ENCODE data around the gene MOB2.

Gene MOB2

DNA sequence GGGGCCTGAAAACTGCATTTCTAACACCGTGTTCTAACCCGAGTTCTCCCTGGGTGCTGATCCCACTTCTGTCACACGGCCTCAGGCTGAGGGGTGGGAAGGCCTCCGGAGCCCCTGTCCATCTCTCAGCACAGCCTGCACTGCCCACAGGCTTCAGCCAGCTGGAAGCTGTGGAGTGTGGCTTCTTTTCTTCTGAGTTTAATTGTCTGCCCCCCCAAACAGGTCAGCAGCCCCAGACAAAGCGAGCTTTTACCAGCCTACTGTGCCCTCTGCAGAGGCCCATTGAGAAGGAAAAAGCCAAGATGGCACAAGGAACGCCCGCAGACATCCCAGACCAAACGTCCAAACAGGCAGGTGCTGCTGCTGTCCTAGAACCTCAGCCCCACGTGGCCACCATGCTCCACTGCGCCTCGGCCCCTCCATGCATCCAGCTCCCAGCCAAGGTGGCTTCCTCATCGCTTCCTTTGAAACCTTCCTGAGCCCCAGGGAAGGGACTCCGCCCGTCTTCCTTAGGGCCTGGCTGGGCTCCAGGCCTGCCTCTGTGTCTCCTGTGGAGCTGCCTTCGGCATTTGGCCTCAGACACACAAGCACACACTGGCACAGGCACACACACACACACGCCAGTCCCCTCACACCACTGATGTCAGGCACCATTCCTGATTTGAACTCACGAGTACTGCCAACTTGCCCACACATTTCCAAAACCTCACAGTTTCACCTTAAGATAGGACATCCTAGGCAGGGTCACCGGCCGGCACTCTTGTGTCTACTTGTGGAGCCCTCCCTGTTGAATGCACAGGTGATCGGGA is 1.7 kb downstream of the MOB2 start:
- DNase-seq = no peak

DNA sequence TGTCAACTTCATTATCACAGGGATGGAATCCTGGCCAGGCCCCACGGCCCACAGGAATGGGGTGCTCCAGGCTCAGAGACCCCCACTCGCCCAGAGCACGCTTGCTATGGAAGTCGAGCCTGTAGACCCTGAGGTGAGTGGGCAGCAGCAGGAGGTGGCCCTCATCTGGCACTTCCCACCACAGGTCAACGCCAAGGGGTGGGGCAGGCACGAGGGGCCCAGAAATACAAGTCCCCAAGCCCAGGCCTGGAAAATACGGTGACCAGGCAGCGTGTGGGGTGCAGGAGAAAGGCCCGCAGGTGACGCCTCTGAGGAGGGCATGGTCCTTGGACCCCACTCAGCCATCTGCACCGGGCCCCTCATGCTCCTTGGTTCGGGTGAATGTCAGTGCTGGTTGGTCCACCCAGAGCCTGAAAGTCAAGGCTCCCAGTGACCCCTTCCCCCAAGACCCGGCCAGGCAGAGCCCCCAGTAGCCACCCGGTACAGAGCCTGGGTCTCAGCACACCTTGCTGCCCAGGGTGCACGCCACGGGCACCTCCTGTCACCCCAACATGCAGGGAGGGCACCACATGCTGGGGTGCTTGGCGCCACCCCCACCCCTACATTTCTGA is 2.4 kb downstream of the MOB2 start:
- DNase-seq = no peak

DNA sequence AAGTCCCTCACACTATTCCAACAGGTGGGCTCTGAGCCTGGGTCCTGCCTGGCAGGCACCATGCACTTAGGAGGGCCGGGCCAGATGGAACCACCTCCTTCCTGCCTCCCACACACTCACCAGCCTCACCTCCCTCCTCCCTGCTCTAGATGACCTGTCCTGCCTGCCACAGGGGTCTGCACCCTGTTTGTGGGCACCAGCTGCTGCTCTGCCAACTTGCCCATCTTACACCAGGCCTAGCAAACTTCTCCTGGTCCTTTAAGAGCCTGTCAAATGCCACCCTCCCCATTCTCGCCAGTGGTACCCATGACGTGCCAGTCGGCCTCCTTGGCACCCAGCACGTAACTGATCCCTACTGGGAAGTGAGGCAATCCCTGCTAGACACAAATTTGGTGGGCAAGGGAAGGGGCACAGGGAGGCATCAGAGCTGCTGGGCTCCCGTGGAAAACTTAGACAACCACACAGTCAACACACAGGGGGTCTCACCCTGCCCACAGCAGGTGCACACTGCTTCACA is 3.1 kb downstream of the MOB2 start:
- DNase-seq = no peak

DNA sequence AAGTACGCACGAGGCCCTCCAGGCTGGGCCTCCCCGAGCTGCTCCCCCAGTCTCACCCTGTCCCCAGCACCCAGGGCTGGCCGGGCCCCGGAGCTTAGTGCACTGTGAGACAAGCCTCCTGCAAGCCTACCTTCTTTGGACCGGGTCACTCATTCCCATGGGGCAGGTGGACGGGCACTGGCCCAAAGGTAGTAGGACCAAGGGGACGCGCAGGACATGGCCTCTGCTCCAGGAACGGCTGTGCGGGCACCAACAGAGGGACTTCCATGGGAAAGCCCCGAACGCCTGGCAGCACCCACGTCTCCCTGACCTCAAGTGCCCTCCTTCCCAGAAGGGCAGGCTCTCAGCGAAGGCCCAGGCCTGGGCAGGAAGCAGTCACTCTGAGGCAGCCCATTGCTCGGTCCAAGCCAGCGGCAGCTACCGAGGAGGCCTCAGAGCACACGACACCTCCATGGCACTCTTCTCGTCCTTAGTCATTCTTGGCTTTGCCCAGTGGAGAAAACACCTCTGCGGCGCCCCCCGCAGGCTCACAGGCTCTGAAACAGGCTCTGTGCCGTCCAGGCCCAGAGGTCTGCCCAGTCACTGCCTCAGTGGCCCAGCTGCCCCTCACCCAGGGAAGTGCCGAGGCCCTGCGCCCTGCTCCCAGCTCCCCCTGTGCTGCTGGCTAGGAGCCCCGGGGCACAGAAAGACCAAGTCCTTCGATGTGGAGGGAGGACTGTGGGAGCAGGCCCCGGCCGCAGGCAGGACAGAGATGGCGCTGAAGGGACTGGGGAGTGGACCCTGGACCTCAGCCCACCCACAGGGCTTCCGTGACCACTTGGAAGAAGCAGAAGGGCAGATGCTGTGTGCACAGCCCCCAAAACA is 3.8 kb downstream of the MOB2 start:
- DNase-seq = no peak

DNA sequence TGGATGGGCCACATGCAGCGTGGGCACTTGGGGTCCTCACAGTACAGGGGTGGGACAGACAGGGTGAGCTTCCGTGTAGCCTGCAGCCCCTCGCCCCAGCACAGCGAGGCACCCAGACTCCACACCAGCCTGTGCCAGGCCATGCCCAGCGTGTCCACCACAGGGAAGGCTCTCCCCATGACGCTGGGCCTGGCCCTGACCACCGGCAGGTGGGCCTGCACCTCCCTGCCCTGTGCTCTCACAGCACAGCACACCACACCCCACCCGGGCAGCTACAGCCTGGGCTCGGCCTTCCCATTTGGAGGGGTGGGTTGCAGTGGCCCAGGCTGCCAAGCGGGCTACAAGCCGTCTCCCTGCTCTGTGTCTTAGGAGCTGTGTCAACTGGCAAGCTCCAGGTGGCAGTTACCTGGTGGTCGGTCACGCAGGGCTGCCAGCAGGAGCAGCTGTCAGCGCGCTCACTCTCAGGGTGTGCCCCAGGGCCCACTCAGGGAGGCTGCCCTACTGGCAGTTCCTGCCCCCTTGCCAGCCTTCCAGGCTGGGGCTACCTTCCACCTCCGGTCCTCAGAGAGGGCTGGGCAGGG is 4.6 kb downstream of the MOB2 start:
- DNase-seq = no peak

DNA sequence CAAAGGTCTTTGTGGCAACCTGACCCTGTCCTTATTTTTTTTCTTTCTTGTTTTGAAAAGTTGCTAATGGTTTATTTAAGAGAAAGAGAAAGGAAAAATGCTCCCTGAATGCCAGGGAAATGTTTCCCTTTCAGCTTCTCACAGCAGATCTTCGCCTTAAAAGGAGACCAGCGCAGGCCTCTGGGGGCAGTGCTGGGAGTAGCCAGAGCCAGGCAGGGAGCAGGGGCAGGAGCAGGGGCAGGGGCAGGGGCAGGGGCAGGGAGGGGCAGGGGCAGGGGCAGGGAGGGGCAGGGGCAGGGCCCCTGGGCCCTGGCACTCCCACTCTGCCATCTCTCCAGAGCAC is 5.1 kb downstream of the MOB2 start:
- DNase-seq = no peak

DNA sequence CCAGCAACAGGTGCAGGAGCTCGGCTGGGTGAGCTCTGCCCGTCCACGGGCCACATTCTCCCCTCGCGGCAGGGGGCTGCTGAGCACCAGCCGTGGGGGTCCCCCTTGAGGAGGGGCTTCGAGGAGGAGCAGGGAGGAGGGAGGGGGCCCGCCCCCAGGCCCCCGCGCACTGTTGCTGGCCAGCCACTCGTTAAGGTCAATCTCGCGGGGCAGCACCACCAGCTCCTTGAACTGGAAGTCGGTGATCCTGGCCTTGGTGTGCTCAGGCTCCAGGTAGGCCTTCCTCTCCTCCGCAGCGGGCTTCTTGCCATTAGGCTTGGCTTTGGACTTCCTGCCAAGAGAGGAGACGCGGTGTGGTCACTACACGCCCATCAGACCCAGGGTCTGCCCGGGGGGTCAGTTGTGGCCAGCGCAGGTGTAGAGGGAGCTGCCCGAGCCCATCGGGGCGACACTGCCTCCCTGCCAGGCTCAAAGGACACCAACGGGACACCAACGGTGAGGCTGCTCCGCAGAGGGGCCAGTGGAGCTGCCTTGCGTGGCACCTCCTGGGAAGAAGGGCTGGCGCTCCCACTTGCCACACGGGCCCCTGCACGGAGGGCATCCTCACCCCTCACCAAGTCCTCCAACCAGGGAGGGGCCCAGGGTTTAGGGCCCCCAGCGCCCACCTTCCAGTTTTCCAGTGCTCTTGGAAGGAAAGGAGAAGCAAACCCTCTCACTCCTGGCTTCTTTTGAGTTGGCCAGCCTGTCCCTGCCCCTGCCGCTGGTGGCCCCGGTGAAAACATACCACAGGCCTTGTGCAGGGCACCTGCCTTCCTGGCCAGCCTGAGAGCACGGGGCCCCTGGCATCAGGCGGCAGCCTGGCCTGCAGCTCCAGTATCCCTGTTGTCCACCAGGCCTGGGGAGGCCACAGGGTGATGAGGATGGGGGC is 5.8 kb downstream of the MOB2 start:
- DNase-seq = no peak

DNA sequence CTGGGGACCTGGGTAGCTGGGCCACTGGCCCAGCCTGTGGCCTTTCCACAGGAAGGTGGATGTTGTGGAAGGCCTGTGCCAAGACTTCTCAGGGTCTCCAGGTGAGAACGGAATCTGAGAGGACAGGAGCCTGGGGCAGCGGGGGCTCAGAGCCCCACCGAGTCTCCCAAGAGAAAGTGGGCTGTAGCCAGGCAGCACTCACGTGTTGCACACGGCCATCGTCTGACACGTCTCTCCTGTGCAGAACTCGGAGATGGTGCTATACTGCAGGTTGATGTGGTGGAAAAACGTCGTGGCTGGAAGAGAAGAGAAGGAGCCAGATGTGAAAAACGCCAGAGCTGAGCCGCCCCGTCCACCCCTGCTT is 6.4 kb downstream of the MOB2 start:
- no peak for DNase-seq

DNA sequence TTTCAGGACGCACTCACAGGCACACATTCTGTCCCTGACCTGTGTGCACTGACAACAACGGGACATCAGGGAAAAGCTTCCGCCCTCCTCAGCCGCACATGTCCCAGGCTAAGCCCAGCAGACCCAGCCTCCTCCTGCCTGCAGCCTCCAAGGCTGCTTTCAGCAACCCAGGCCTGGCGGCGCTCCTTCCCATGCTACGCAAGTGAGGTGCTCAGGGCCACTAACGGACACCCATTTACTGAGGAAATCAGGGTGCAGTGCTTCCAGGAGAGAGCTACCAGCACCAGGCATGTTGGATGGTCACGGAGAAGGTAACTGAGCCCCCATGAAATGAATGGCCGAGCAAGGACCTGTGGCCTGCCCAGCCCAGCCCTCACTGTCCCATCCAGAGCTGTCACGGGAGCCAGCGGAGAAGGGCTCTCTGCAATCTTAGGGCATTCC is 6.9 kb downstream of the MOB2 start:
- DNase-seq = no peak

DNA sequence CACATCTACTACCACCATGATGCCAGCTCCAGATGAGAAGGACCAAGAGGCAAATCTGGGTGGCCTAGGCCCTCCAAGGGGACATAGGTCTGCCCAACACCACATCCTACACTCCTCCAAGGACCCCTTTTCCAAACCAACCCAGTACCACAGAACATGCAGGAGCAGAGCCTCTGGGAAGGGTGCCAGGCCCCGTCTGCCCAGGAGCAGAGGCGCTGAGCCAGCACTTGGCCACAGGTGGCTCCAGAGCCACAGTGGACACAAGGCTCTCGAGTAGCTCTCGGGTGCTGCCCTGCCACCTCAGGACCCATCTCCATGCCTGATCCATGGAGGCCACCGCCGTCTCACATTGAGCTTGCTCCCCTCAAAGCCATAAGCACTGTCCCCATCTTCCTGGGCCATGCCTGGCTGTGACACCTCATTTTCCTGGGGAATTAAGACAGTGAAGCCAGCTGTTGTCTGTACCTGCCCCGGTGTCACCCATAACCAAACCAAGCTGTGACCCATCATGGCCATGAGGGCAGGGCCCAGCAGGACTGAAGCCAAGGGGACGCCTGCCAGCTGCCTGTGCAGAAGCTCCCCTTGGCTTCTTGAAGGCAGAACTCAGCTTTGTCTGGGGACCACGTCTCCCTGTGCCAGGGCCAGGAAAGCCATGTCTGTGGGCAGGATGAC is 7.4 kb downstream of the MOB2 start:
- DNase-seq = no peak

DNA sequence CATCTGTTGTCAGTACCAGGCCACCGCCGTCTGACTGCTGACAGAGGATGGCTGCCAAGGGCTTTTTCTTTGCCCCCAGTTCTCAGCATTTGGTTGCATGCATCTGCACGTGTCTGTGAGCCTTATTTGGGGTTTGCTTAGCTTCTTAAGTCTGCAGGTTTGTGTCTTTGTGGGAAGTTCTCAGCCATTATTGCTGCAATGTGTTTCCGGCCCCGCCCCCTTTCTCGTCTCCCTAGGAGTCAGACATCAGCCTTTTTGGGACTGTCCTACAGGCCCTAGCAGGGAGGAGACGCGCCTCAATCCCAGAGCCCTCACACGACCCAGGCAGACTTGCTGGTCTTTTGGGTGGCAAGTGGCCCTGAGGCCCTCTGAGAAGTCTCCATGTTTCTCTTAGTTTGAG is 8.0 kb downstream of the MOB2 start:
- no peak for DNase-seq

DNA sequence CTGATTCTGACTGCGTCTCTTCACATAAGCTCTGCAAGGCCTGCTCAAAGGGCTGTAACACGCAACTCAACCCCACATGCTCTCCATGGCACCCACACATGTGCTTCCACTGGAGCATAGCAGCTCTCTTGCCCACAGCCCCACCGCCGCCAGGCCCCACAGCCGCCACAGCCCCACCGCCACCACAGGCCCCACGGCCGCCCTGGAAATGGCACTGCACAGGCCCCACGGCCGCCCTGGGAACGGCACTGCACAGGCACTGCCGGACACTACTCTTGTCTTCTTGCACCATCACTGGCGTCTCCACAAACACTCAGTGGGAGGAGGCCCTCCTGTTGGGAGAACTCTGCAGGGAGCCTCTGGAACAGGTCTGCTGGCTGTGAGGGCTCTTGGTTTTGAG is 8.6 kb downstream of the MOB2 start:
- DNase-seq = no peak

DNA sequence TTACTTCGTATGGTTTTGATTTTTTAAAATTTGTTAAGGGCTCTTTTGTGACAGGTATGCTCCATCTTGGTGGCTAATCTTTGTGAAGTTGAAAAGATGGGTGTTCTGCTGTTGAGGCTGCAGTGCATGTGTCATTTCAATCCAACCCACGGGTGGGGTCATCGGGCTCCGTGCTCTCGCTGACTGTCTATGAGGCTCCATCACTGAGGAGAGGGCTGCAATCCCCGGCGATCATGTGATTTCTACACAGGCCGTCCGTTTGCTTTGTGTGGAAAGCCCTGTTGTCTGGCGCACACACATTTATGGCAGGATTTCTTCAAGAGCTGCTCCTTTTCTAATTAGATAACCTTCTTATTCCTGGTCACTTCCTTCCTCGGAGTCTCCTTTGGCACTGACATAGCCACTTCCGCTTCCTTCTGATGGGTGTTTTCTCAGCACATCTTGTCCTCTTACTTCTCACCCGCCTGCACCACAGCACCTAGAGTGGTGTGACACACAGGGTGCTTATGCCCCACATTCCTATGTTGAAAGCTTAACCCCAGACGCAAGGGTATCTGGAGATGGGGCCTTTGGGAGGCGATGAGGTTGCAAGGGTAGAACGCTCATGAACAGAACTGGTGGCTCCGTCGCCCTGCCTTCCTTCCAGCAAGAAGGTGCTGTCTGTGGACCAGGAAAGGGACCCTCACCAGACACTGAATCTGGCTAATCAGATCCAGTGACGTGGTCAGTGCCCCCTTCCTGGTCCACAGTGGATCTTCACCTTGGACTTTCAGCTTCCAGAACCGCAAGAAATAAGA is 9.4 kb downstream of the MOB2 start:
- no peak for DNase-seq

DNA sequence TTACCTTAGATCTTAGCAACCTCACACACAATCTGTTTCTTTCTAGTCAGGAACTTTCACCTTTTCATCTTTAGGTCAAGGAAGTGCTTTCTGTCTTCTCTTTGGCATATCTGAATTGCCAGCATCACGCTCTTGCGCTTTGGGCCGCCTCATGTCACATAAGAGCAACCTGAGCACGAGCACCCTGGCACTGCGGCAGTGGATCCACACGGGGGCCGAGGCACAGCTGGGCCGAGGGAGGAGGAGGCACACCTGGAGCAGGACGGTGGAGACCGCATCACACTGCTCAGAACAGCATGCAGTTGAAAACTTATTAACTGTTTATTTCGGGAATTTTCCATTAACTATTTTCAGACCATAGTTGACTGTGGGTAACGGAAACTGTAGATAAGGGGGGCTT is 10.7 kb downstream of the MOB2 start:
- DNase-seq = no peak

DNA sequence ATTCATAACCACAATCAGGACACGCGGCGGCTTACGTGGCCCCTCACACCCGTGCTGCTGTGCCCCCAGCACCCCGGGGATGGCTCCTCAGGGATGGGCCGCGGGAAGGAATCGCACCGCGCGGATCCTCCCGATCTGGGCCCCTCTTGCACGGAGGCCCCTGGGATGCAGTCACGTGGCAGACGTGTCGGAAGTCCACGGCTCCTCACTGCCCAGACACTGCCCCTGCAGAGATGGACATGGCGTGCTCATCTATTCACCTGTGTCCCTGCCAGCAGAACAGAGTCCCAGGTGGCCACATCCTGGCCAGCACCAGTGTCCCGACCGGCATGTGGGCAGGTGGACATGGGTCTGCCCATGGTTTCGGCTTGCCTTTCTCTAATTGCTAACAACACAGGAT is 12.8 kb downstream of the MOB2 start:
- DNase-seq = no peak

DNA sequence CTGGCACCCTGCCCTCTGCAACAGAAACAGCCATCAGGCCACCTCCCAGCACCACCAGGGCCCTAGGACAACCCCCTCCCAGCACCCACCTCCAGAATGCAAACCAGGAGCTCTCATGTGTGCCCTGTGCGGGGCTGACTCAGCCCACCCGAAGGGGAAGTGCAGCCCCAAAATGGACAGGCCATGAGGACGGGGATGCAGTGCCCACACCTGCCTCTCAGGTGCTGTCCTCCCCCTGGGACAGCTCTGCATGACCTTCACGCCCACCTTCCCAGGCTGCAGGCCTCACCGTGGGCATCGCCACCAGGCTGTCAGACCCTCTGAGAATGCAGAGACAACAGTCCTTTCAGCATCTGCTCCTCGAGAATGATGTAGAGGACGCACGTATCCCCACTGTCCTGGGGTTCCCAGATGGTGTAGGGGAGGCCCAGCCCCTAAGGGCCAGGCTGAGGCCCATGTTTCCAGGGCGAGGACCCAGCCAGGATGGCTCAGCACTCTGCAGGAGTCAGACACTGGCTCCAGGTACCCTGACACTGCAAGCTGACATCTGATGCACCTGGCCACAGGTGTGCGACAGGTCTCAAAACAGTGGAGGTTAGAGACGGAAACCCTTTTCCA is 13.5 kb downstream of the MOB2 start:
- DNase-seq = no peak

DNA sequence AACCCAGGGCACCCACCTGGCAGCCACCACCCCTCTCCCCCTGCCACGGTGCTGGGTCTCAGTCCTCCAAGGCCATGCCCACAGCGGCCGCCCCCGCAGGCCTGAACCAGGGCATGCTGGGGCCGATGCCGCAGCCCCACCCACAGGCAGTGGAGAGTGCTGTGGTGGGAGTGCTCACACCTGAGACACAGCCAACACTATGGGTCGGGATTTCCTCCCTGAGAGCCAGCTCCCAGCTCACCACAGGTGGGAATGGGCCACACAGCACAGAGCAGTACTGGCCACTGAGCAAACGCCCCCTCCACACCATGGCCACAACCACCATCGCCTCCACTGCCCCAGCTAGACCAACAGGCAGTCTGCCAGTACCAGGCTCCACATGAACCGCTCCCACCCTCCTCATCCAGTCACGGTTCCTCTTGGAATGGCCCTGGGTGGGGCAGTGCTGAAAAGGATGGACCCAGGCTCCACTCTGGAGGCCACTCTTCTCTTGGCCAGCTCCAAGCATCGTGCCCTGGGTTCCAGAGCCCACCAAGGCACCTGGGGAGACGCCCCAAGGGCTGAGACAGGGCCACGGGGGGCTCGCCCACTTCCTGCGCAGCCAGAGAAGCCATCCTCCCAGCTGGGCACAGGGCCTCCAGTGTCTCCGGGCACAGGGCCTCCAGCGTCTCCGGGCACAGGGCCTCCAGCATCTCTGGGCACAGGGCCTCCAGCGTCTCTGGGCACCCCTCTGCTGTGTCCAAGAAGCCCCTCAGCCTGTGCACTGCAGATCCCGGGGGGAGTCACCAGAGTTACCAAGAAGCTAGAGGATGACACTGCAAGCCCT is 14.2 kb downstream of the MOB2 start:
- no peak for DNase-seq

DNA sequence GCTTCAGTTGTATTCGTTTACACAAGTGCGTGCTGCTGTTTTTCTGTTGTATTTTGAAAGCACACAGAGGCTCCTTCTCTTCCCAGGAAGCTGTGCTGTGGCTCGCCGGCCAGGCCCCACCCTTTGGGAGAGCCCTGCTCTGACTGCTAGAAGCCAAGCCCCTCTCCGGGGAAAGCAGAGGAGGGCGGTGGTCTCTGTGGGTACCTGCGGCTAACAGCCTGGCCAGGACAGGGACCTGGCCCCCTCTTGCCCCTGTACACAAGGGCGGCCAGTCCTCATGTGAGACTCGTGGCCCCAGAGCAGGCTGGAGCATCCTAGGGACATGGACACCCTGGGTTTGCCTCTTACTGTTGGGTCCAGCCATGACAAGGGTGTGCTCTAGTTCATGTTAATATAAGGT is 14.8 kb downstream of the MOB2 start:
- no peak for DNase-seq

Data from NCI-H2081 treated with DMSO at 0.1 percent for 48 hours (cell line).